GM10248 (cell line): ENCODE data around the gene PI4KA.
"Not testable (repeated sequence)": the region's sequence is repeated elsewhere in the genome, so short reads cannot be mapped to it uniquely, and the experiment has no call there.

Source experiments
- CTCF ChIA-PET: fragments of 300-600 bp; sonication (Branson Sonifier 250); formaldehyde crosslinking; extraction: SDS; loops from one replicate; lab custom pipeline; 2021; ENCODE audit warnings: antibody characterized with exemption; lab: Yijun Ruan, JAX
- POLR2A ChIA-PET: fragments of 350-650 bp; sonication (Branson Sonifier 250); formaldehyde crosslinking; extraction: SDS; loops from one replicate; lab custom pipeline; 2020; ENCODE audit warnings: antibody characterized with exemption; lab: Yijun Ruan, JAX
- DNase-seq: peaks from one replicate; pipeline ENCODE4 v3.0.0; 2012; ENCODE audit errors: extremely low spot score
- CTCF ChIP-seq: IDR thresholded peaks from 2 replicates; pipeline ENCODE4 v1.5.1; 2012; ENCODE audit warnings: mild to moderate bottlenecking, low read depth; ENCODE audit errors: extremely low read depth, missing control alignments, control extremely low read depth

PI4KA gene

GRCh38 chr22:20829491-20830134 lies 29.0 kb downstream of the PI4KA start:
- TF ChIP-seq CTCF = no peak
- CTCF ChIA-PET = interaction anchor here (0.9 kb wide), 1 partner anchor 15 kb away, joined by 3 read pairs; no protein-coding TSS in a partner anchor
- DNase-seq = no peak
- POLR2A ChIA-PET = interaction anchor here (0.6 kb wide), 1 partner anchor 875 kb away, joined by 9 read pairs; no protein-coding TSS in a partner anchor

- DNase-seq, CTCF ChIA-PET: not testable (repeated sequence)
- POLR2A ChIA-PET = interaction anchor here (0.5 kb wide), 1 partner anchor 19 kb away, joined by 3 read pairs; no protein-coding TSS in a partner anchor
These were observed 32.0 kb downstream of the PI4KA start for GRCh38 chr22:20826373-20827152.

- CTCF ChIA-PET = no interaction called here
- no peak for TF ChIP-seq CTCF
- DNase-seq = no peak
- POLR2A ChIA-PET = interaction anchor here (0.5 kb wide), 1 partner anchor 18 kb away, joined by 3 read pairs; no protein-coding TSS in a partner anchor
These were observed 33.0 kb downstream of the PI4KA start for GRCh38 chr22:20825624-20826023.

- DNase-seq, CTCF ChIA-PET, POLR2A ChIA-PET: not testable (repeated sequence)
These were observed 33.4 kb downstream of the PI4KA start for GRCh38 chr22:20825216-20825615.

- no peak for TF ChIP-seq CTCF
- ChIA-PET POLR2A (no interaction called here), CTCF (interaction anchor here (1.5 to 1.6 kb wide), 2 partner anchors 10 to 41 kb away, joined by 4 to 8 read pairs; no protein-coding TSS in a partner anchor)
- no peak for DNase-seq
These were observed 35.3 kb downstream of the PI4KA start for GRCh38 chr22:20823264-20823663.

- TF ChIP-seq CTCF = no peak
- ChIA-PET CTCF (no interaction called here), POLR2A (no interaction called here)
- DNase-seq = no peak
These were observed 36.4 kb downstream of the PI4KA start for GRCh38 chr22:20822240-20822639.

GRCh38 chr22:20821717-20822239 lies 36.8 kb downstream of the PI4KA start:
- DNase-seq, POLR2A ChIA-PET: not testable (repeated sequence)
- CTCF ChIA-PET = interaction anchor here (1.2 kb wide), 1 partner anchor 36 kb away, joined by 3 read pairs; no protein-coding TSS in a partner anchor

- no peak for DNase-seq
- CTCF ChIA-PET = no interaction called here
- POLR2A ChIA-PET = no interaction called here
- TF ChIP-seq CTCF = no peak
These were observed 39.1 kb downstream of the PI4KA start for GRCh38 chr22:20819471-20819870.
